Prostate gland (tissue), 2 donors: ENCODE data around the gene PCK2.

Experiments used
- CTCF ChIP-seq, 4 experiments: fragments of 200-600 bp in 2 of 4; fragments of 450-650 bp in 2 of 4; sonication (generic) in 2 of 4; IDR thresholded peaks; 1 replicate in 3 of 4; 2 replicates in 1 of 4; pipeline ENCODE4 v1.5.1; 2016 to 2019; ENCODE audit warnings: antibody characterized with exemption in 4 of 4, mild to moderate bottlenecking in 2 of 4, moderate library complexity in 2 of 4
- POLR2A ChIP-seq: fragments of 450-650 bp; IDR thresholded peaks from one replicate; pipeline ENCODE4 v1.6.1; 2016; ENCODE audit warnings: antibody characterized with exemption, mild to moderate bottlenecking

GRCh38 chr14:24126939-24127338 is 32.8 kb downstream of the PCK2 start:
- TF ChIP-seq CTCF (IDR thresholded peaks at IDR 0.05) (no peak), POLR2A (no peak)
